A673 (cell line): ENCODE data around the gene GPR15LG. TPM values are rescaled to one million over a fixed set of nuclear protein-coding genes. Genes with fewer than 3 reads are reported as not detected.

ENCODE experiments used
- BruUV-seq: library from RNA; stranded (reverse); fragments of 400-500 nt; replicated peaks from 2 replicates; lab custom pipeline; 2021; lab: Mats Ljungman, UMichigan
- CTCF ChIA-PET: fragments of 300-600 bp; sonication (Branson Sonifier 250); formaldehyde crosslinking; loops from one replicate; lab custom pipeline; 2022; ENCODE audit warnings: antibody characterized with exemption; lab: Charles Lee
- POLR2A ChIA-PET: fragments of 300-600 bp; sonication (Branson Sonifier 250); formaldehyde crosslinking; loops from one replicate; lab custom pipeline; 2022; ENCODE audit warnings: antibody characterized with exemption; ENCODE audit not compliant: low non-redundant PET; lab: Charles Lee
- DNase-seq: peaks from one replicate; pipeline ENCODE4 v3.0.0-alpha.2; 2015; ENCODE audit warnings: low spot score
- H3K27ac ChIP-seq: fragments of 200-600 bp; sonication (generic); 2 replicates; pipeline ENCODE4 v1.5.1; 2016; ENCODE audit warnings: mixed run types, low read depth, mild to moderate bottlenecking, mixed read lengths, antibody characterized with exemption, low read length; ENCODE audit not compliant: poor library complexity, severe bottlenecking
- H3K27me3 ChIP-seq: fragments of 200-600 bp; sonication (generic); replicated peaks from 2 replicates; pipeline ENCODE4 v1.6.1; 2017; ENCODE audit warnings: mixed run types, low read depth, mild to moderate bottlenecking, mixed read lengths, antibody characterized with exemption, low read length; ENCODE audit not compliant: insufficient read depth, poor library complexity
- H3K36me3 ChIP-seq: fragments of 200-600 bp; sonication (generic); 2 replicates; pipeline ENCODE4 v1.6.1; 2016; ENCODE audit warnings: mixed run types, mild to moderate bottlenecking, mixed read lengths, antibody characterized with exemption, low read length; ENCODE audit not compliant: insufficient read depth, poor library complexity, severe bottlenecking
- H3K4me1 ChIP-seq: fragments of 200-600 bp; sonication (generic); 2 replicates; pipeline ENCODE4 v1.6.1; 2017; ENCODE audit warnings: mixed run types, mild to moderate bottlenecking, mixed read lengths, antibody characterized with exemption, low read length; ENCODE audit not compliant: insufficient read depth, poor library complexity, severe bottlenecking
- H3K4me3 ChIP-seq: fragments of 200-600 bp; sonication (generic); 2 replicates; pipeline ENCODE4 v1.5.1; 2016; ENCODE audit warnings: low read depth, mixed run types, mild to moderate bottlenecking, mixed read lengths, low read length; ENCODE audit not compliant: poor library complexity, severe bottlenecking
- H3K9me3 ChIP-seq: fragments of 200-600 bp; sonication (generic); 2 replicates; pipeline ENCODE4 v1.6.1; 2016; ENCODE audit warnings: mixed run types, low read depth, mild to moderate bottlenecking, mixed read lengths, antibody characterized with exemption, low read length; ENCODE audit not compliant: poor library complexity, severe bottlenecking
- EZH2 ChIP-seq: fragments of 200-600 bp; sonication (generic); IDR thresholded peaks from 2 replicates; pipeline ENCODE4 v1.6.1; 2017; ENCODE audit warnings: borderline replicate concordance, low read depth, mild to moderate bottlenecking, mixed read lengths, antibody characterized with exemption, low read length; ENCODE audit not compliant: poor library complexity, severe bottlenecking
- intact Hi-C: fragments of 100-400 bp; cut with micrococcal nuclease; formaldehyde crosslinking; loops from one replicate; pipeline ENCODE4 v1.10.0; 2022; ENCODE audit not compliant: unreplicated experiment
- total RNA-seq: library from RNA; stranded (reverse); gene quantifications from 2 replicates; pipeline ENCODE4 v1.2.3, GENCODE V29; 2021
- TF ChIP-seq, protein P1 (sequence below): fragments of 300-800, 200-600 bp; sonication (generic); conservative IDR thresholded peaks from 2 replicates; pipeline ENCODE4 v1.5.1; 2017; ENCODE audit warnings: low read depth, mild to moderate bottlenecking, antibody characterized with exemption, low read length, moderate library complexity, mixed read lengths

Gene GPR15LG
- total RNA-seq, 1 experiment from 2014 or later, result not detected

- H3K9me3 ChIP-seq, result no peaks in the 10 kb centered on the region
- TF ChIP-seq, protein P1, sequence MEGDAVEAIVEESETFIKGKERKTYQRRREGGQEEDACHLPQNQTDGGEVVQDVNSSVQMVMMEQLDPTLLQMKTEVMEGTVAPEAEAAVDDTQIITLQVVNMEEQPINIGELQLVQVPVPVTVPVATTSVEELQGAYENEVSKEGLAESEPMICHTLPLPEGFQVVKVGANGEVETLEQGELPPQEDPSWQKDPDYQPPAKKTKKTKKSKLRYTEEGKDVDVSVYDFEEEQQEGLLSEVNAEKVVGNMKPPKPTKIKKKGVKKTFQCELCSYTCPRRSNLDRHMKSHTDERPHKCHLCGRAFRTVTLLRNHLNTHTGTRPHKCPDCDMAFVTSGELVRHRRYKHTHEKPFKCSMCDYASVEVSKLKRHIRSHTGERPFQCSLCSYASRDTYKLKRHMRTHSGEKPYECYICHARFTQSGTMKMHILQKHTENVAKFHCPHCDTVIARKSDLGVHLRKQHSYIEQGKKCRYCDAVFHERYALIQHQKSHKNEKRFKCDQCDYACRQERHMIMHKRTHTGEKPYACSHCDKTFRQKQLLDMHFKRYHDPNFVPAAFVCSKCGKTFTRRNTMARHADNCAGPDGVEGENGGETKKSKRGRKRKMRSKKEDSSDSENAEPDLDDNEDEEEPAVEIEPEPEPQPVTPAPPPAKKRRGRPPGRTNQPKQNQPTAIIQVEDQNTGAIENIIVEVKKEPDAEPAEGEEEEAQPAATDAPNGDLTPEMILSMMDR, result no peak
- TF ChIP-seq EZH2, result no peak
- intact Hi-C loops, result no loop called here
- H3K27me3 ChIP-seq, result peaks cover 24% of the 10 kb centered on the region
- no peak overlapping the region for H3K4me3 ChIP-seq
- ChIA-PET POLR2A (no interaction called here), CTCF (no interaction called here)
- no peak for DNase-seq
- no peak overlapping the region for H3K27ac ChIP-seq
- H3K4me1 ChIP-seq, result no peaks in the 10 kb centered on the region
- H3K36me3 ChIP-seq, result no peaks in the 10 kb centered on the region
- BruUV-seq, result no TSS peak
These were observed 12.8 kb upstream of the GPR15LG start for GRCh38 chr10:84160663-84161362.

DNA sequence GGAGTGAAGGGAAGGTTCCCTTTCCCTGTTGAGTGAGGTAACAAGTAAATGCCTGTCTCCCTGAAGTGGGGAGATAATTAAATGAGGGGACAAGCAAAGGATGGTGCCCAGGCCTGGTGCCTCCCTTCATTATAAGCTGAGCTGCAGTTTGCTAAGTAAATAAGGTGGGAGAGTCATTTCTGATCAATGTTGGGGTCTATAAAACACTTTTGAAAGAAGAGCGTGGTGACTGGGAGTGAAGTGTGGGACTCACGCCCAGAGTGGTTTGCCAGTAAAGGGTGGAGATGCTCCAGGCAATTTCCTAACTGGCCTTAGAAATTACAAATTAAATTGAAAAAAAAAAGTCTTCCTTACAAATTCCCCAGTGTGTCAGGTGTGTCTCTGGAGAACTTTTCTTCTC is 9.6 kb upstream of the GPR15LG start:
- Histone ChIP-seq H3K27me3 (peaks cover 21% of the 10 kb centered on the region), H3K4me1 (no peaks in the 10 kb centered on the region), H3K36me3 (no peaks in the 10 kb centered on the region), H3K4me3 (no peak overlapping the region), H3K27ac (no peak overlapping the region), H3K9me3 (no peaks in the 10 kb centered on the region)
- BruUV-seq, result no TSS peak
- no peak for DNase-seq
- ChIA-PET POLR2A (no interaction called here), CTCF (no interaction called here)
- TF ChIP-seq EZH2, result no peak
- TF ChIP-seq, protein P1, result no peak
- intact Hi-C loops, result no loop called here

GRCh38 chr10:84164442-84164841 is 9.2 kb upstream of the GPR15LG start:
- Histone ChIP-seq H3K9me3 (no peaks in the 10 kb centered on the region), H3K36me3 (no peaks in the 10 kb centered on the region), H3K4me3 (no peak overlapping the region), H3K4me1 (no peaks in the 10 kb centered on the region), H3K27me3 (peaks cover 17% of the 10 kb centered on the region), H3K27ac (no peak overlapping the region)
- intact Hi-C loops, result no loop called here
- no peak for TF ChIP-seq EZH2
- TF ChIP-seq, protein P1, result no peak
- POLR2A ChIA-PET, result no interaction called here
- CTCF ChIA-PET, result no interaction called here
- no TSS peak for BruUV-seq
- no peak for DNase-seq
